Heart right ventricle (tissue), 16 donors: ENCODE results near the gene HNRNPR. TPM values are rescaled to one million over a fixed set of nuclear protein-coding genes. Genes with fewer than 3 reads are reported as not detected.
A peak's percentile ranks its signal among the peaks of the same experiment; 100 is the strongest.

Experiments
- ATAC-seq, 8 donors: fragments of 200-7000 bp; cut with Tn5 transposase; one replicate each; pipeline ENCODE4 v1.9.1; 2020; ENCODE audit warnings: mild to moderate bottlenecking in 8 of 8, moderate library complexity in 8 of 8, moderate number of reproducible peaks in 1 of 8
- DNase-seq, 2 donors: peaks; one replicate each; pipeline ENCODE4 v3.0.0-alpha.2; 2020
- H3K27ac ChIP-seq, 10 donors: fragments of 200-600 bp; sonication (generic) in 2 of 10; one replicate each; pipeline versions ENCODE4 v1.5.0 to v1.8.0; 2020 to 2022; ENCODE audit warnings: mild to moderate bottlenecking in 3 of 10
- H3K27me3 ChIP-seq, 7 donors: fragments of 200-600 bp; one replicate each; pipeline ENCODE4 v1.8.0; 2021 to 2022; ENCODE audit warnings: mild to moderate bottlenecking in 2 of 7
- H3K36me3 ChIP-seq, 9 donors: fragments of 200-600 bp; sonication (generic) in 1 of 9; one replicate each; pipeline versions ENCODE4 v1.5.0 to v1.8.0; 2020 to 2022; ENCODE audit warnings: mild to moderate bottlenecking in 2 of 9
- H3K4me1 ChIP-seq, 9 donors: fragments of 200-600 bp; sonication (generic) in 1 of 9; one replicate each; pipeline versions ENCODE4 v1.5.0 to v1.8.0; 2020 to 2022; ENCODE audit warnings: mild to moderate bottlenecking in 4 of 9
- H3K4me3 ChIP-seq, 10 donors: fragments of 200-600 bp; sonication (generic) in 2 of 10; one replicate each; pipeline versions ENCODE4 v1.5.0 to v1.8.0; 2020 to 2022; ENCODE audit warnings: mild to moderate bottlenecking in 7 of 10, moderate library complexity in 2 of 10
- H3K9me3 ChIP-seq, 11 donors: fragments of 200-600 bp in 10 of 11; sonication (generic) in 2 of 11; one replicate each; pipeline versions ENCODE4 v1.5.0 to v1.8.0; 2013 to 2022; ENCODE audit warnings: mild to moderate bottlenecking in 2 of 11, control low read depth in 1 of 11, moderate library complexity in 1 of 11
- CTCF ChIP-seq, 9 donors: fragments of 200-600 bp; sonication (generic) in 2 of 9; IDR thresholded peaks; one replicate each; pipeline versions ENCODE4 v1.5.0 to v1.8.0; 2021 to 2022; ENCODE audit warnings: antibody characterized with exemption in 9 of 9, mild to moderate bottlenecking in 5 of 9, moderate library complexity in 1 of 9
- WGBS, 2 donors: extraction: QIAGEN DNeasy Blood & Tissue Kit; methylation state at CpG; one replicate each; pipeline ENCODE4 v1.1.7; 2013; ENCODE audit warnings: inconsistent platforms in 1 of 2; 5-methylcytosine and 5-hydroxymethylcytosine counted together
- intact Hi-C, 10 donors: fragments of 100-400 bp; cut with DNase I; formaldehyde crosslinking; loops; one replicate each; pipeline versions ENCODE4 v1.11.1 to v1.14.2; 2022
- polyA plus RNA-seq, 2 donors: library from polyadenylated mRNA; stranded (reverse); fragments of 200-250 nt; gene quantifications; one replicate each; pipeline ENCODE4 v1.2.3, GENCODE V29; 2013
- total RNA-seq, 10 donors: library from RNA; stranded (reverse); fragmentation: NEBNext Ultra II Directional in 3 of 10; extraction: Animal tissue kit (Norgen Biotek cat#: 25700) in 3 of 10; gene quantifications; one replicate each; pipeline versions ENCODE4 v1.2.1 to v1.2.4, GENCODE V29; 2021 to 2023
- donor health status: Arrhythmogenic right ventricular cardiomyopathy.
- donor health status: ischemic (EF 13 %, LVEDD 7.1; RV severe dilation, severe dysfunction).
- donor health status: healthy with polysubstance abuse.
- donor health status: DM: no; HTN: yes; CAD: no.
- donor health status: DM: no; HTN: no; CAD: no.
- donor health status: ischemic (EF 25% LVEDD 6.9; RV normal size, moderate dysfunction).
- donor health status: ischemic (EF 25% LVEDD 5.7; RV mildly dilated, moderate dysfunction).
- donor health status: healthy.
- donor health status: DM: yes; HTN: yes; CAD: no.
- donor health status: Ischemic cardiomyopathy.
- donor health status: ischemic (EF 35%, LVEDD 5.7; RV mildly dilated, moderate dysfunction).
- donor health status: nonischemic (EF 11% LVEDD 7.7; RV severe dilation, severe dysfunction).
- donor health status: DM: yes; HTN: yes; CAD: no.
- donor health status: PGD.
- donor health status: ischemic (EF 29% LVEDD 5.4; RV normal size, mild dysfunction).
- donor health status: nonischemic (EF 23%, LVEDD 6.1; RV moderate dilation, normal function).

HNRNPR gene
- total and polyA plus RNA-seq, 12 donors, result 44.6 to 72.7 (median 64.0) TPM

- 2 to 3% methylated on average over 41 of the region's 41 CpGs for whole genome bisulfite sequencing, 2 donors
- Histone ChIP-seq H3K9me3 (peaks cover 0 to 39% (median 17%) of the 10 kb centered on the region in 11 donors), H3K4me1 (peaks cover 11 to 51% (median 47%) of the 10 kb centered on the region in 9 donors), H3K27me3 (no peaks in the 10 kb centered on the region), H3K4me3 (peak overlapping the region; percentile 65 to 98 (median 86)), H3K36me3 (peaks cover 8 to 48% (median 42%) of the 10 kb centered on the region in 9 donors), H3K27ac (peak overlapping the region; percentile 76 to 99 (median 97))
- DNase-seq, result peak; percentile 98 to 99
- ATAC-seq, result peak; percentile 90 to 95 (median 93)
- intact Hi-C loops, result loop anchor here in 7 of 10 donors (1.0 to 5.0 kb wide), 7 partner anchors 22 to 37 kb away; partner anchors contain the start of gene HNRNPR (in 6 of the 7)
- TF ChIP-seq CTCF (IDR thresholded peaks at IDR 0.05), result peak in 4 of 9 donors; percentile 12 to 31 (median 28)
Measured at GRCh38 chr1:23367791-23368561, 23.9 kb upstream of the HNRNPR start.

GRCh38 chr1:23367451-23367790, 23.3 kb upstream of the HNRNPR start:
- ATAC-seq (no peak), DNase-seq (no peak)
- 59% methylated on average over 9 of the region's 9 CpGs for WGBS, 2 donors
- Histone ChIP-seq H3K27ac (peak overlapping the region; percentile 63 to 99 (median 97)), H3K27me3 (no peaks in the 10 kb centered on the region), H3K9me3 (peaks cover 1 to 45% (median 23%) of the 10 kb centered on the region in 11 donors), H3K36me3 (peaks cover 14 to 54% (median 47%) of the 10 kb centered on the region in 9 donors), H3K4me3 (peak overlapping the region; percentile 37 to 98 (median 86)), H3K4me1 (peaks cover 11 to 47% (median 44%) of the 10 kb centered on the region in 9 donors)
- intact Hi-C loops, result loop anchor here in 3 of 10 donors (1.0 to 5.0 kb wide), 3 partner anchors 21 to 35 kb away; no protein-coding TSS in a partner anchor
- no peak for TF ChIP-seq CTCF (IDR thresholded peaks at IDR 0.05)

DNA sequence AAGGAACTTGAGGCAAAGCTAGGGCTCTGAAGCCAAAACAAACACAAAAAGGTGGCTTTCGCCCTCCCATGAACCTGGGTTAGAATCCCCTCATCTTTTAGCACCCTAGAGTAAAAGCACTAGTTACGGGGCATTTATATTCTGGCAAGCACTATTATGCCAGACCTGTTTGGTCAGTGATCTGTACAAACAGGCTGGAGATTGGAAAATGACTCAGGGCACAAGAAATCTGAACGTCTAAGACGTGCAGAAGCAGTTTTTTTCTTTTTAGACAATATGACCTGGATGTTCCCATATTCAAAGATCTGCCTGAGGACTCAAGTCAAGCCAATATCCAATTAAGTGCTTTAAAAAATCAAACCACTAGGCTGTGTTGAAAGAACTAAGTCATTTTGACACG, 22.5 kb upstream of the HNRNPR start:
- peaks cover 9 to 39% (median 36%) of the 10 kb centered on the region in 9 donors for H3K4me1 ChIP-seq
- WGBS, 2 donors, result 81 to 83% methylated on average over 5 of the region's 5 CpGs
- no peaks in the 10 kb centered on the region for H3K27me3 ChIP-seq
- H3K36me3 ChIP-seq, result peaks cover 22 to 62% (median 56%) of the 10 kb centered on the region in 9 donors
- intact Hi-C loops, result loop anchor here in 2 of 10 donors (2.0 to 5.0 kb wide), 2 partner anchors 36 kb away; no protein-coding TSS in a partner anchor
- peak overlapping the region in 3 of 10 donors; percentile 85 to 98 (median 91) for H3K4me3 ChIP-seq
- H3K27ac ChIP-seq, result peak overlapping the region in 3 of 10 donors; percentile 8 to 98 (median 97)
- DNase-seq (no peak), ATAC-seq (no peak)
- H3K9me3 ChIP-seq, result peaks cover 10 to 53% (median 31%) of the 10 kb centered on the region in 11 donors
- no peak for TF ChIP-seq CTCF (IDR thresholded peaks at IDR 0.05)

GRCh38 chr1:23366146-23366545, 22.1 kb upstream of the HNRNPR start:
- no peak overlapping the region for H3K4me3 ChIP-seq
- H3K36me3 ChIP-seq, result peaks cover 25 to 67% (median 60%) of the 10 kb centered on the region in 9 donors
- WGBS, 2 donors, result 84 to 95% methylated on average over 2 of the region's 2 CpGs
- intact Hi-C loops, result loop anchor here in 2 of 10 donors (2.0 to 5.0 kb wide), 2 partner anchors 36 to 37 kb away; no protein-coding TSS in a partner anchor
- peak overlapping the region in 1 of 10 donors; percentile 98 for H3K27ac ChIP-seq
- H3K4me1 ChIP-seq, result peaks cover 6 to 34% (median 31%) of the 10 kb centered on the region in 9 donors
- ATAC-seq (no peak), DNase-seq (no peak)
- peaks cover 11 to 58% (median 35%) of the 10 kb centered on the region in 11 donors for H3K9me3 ChIP-seq
- no peak for TF ChIP-seq CTCF (IDR thresholded peaks at IDR 0.05)
- H3K27me3 ChIP-seq, result no peaks in the 10 kb centered on the region
